ENCODE measurements around the gene GON4L.

Gene GON4L

DNA sequence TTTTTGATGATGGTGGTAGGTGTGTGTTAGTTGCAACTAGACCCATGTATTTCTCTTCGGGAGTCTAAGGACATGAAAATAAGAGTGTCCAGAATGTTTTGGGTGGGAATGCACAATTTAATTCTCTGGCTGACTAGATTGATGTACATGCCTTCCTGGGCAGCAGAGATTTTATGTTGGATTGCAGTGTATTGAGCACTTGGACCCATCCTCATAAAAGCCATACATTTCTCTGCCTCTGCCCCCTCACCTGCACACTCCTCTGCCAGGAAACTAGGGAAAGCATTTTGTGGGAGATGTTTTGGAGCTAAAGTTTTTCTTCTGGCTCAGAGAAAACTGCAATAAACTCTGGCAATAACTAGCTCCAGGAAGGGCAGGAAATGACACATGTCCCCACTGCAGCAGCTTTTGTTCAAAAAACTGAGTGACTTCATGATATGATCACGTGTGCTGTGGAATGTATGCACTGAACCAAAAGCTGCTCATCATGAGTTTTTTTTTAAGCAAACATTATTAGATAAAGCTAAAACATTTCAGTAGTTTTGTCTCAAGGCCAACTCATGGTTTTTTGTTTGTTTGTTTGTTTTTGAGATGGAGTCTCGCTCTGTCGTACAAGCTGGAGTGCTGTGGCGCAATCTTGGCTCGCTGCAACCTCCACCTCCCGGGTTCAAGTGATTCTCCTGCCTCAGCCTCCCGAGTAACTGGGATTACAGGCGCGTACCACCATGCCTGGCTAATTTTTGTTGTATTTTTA, 36.6 kb upstream of the GON4L start (continued):
- TF ChIP-seq ZNF544 (tag by site-specific recombination; IDR thresholded peaks at IDR 0.05), result no peak
- TF ChIP-seq CTCF (tag by site-specific recombination; IDR thresholded peaks at IDR 0.05), result no peak
- peak; percentile 59 for TF ChIP-seq ZNF366 (tag by site-specific recombination; conservative IDR thresholded peaks at IDR 0.05)
- no peak for TF ChIP-seq ZNF654 (tag by site-specific recombination; IDR thresholded peaks at IDR 0.05; ENCODE audit: low read depth)
- TF ChIP-seq, protein P1, sequence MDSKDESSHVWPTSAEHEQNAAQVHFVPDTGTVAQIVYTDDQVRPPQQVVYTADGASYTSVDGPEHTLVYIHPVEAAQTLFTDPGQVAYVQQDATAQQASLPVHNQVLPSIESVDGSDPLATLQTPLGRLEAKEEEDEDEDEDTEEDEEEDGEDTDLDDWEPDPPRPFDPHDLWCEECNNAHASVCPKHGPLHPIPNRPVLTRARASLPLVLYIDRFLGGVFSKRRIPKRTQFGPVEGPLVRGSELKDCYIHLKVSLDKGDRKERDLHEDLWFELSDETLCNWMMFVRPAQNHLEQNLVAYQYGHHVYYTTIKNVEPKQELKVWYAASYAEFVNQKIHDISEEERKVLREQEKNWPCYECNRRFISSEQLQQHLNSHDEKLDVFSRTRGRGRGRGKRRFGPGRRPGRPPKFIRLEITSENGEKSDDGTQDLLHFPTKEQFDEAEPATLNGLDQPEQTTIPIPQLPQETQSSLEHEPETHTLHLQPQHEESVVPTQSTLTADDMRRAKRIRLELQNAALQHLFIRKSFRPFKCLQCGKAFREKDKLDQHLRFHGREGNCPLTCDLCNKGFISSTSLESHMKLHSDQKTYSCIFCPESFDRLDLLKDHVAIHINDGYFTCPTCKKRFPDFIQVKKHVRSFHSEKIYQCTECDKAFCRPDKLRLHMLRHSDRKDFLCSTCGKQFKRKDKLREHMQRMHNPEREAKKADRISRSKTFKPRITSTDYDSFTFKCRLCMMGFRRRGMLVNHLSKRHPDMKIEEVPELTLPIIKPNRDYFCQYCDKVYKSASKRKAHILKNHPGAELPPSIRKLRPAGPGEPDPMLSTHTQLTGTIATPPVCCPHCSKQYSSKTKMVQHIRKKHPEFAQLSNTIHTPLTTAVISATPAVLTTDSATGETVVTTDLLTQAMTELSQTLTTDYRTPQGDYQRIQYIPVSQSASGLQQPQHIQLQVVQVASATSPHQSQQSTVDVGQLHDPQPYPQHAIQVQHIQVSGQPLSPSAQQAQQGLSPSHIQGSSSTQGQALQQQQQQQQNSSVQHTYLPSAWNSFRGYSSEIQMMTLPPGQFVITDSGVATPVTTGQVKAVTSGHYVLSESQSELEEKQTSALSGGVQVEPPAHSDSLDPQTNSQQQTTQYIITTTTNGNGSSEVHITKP (tag by site-specific recombination; IDR thresholded peaks at IDR 0.05), result 0 out of 2 replicates have a peak, but pooled peaks have one; percentile 10

GRCh38 chr1:155892796-155893195, 35.8 kb upstream of the GON4L start:
- TF ChIP-seq BCL11A (tag by site-specific recombination; IDR thresholded peaks at IDR 0.05; ENCODE audit: low read depth), result peak; percentile 63; the same call in 1 of the 2 replicates
- peak; percentile 52 for TF ChIP-seq SP7 (tag by site-specific recombination; IDR thresholded peaks at IDR 0.05)
- 0 out of 2 replicates have a peak, but pooled peaks have one; percentile 19 for TF ChIP-seq PRDM6 (tag by site-specific recombination; IDR thresholded peaks at IDR 0.05)
- TF ChIP-seq, protein P1 (tag by site-specific recombination; IDR thresholded peaks at IDR 0.05), result peak; percentile 28; the same call in 1 of the 2 replicates
- no peak for TF ChIP-seq ZNF658 (tag by site-specific recombination; IDR thresholded peaks at IDR 0.05)
- TF ChIP-seq ZBTB7A (tag by site-specific recombination; IDR thresholded peaks at IDR 0.05; ENCODE audit: low read depth), result 0 out of 2 replicates have a peak, but pooled peaks have one; percentile 38
- no peak for TF ChIP-seq ZNF585B (tag by site-specific recombination; IDR thresholded peaks at IDR 0.05)
- 0 out of 2 replicates have a peak, but pooled peaks have one; percentile 22 for TF ChIP-seq ZNF394 (tag by site-specific recombination; IDR thresholded peaks at IDR 0.05; ENCODE audit: borderline replicate concordance)
- Histone ChIP-seq H3K4me1 (ENCODE audit: control insufficient read depth, insufficient read depth, low read length) (no peaks in the 10 kb centered on the region), H3K27ac (ENCODE audit: extremely low read depth, low read depth, low read length) (no peak overlapping the region), H3K4me3 (ENCODE audit: low read depth, low read length) (no peak overlapping the region), H3K36me3 (ENCODE audit: control insufficient read depth in 2 of 2, insufficient read depth in 1 of 2, low read length in 2 of 2) (peaks cover 6 to 16% of the 10 kb centered on the region in 2 experiments), H3K9me3 (ENCODE audit: control insufficient read depth, insufficient read depth, low read depth, low read length) (no peaks in the 10 kb centered on the region)
- ChIA-PET CTCF (interaction anchor here (0.6 to 1.8 kb wide), 2 partner anchors 35 to 173 kb away, joined by 4 to 8 read pairs; no protein-coding TSS in a partner anchor), POLR2A (interaction anchor here (0.6 to 1.3 kb wide), 2 partner anchors 16 to 34 kb away, joined by 3 to 4 read pairs; partner anchors contain the start of gene SYT11)

All from HEK293 (cell line).